Measurements from ENCODE around the gene LY6G6D.

LY6G6D gene

GRCh38 chr6:31728767-31729514 is 13.8 kb downstream of the LY6G6D start, which contains the start of gene DDAH2:
TSS of gene DDAH2 (minus strand) at chr6:31729299. CDS start at chr6:31729161, 138 bp downstream.
- TF ChIP-seq CTCF (IDR thresholded peaks at IDR 0.05; ENCODE audit: low read depth, low read length, missing control alignments) = peak; percentile 78

GRCh38 chr6:31729515-31729978 is 14.4 kb downstream of the LY6G6D start:
- peaks cover 56% of the 10 kb centered on the region for H3K36me3 ChIP-seq (replicated peaks)
- peak; percentile 83 for DNase-seq
- no peaks in the 10 kb centered on the region for H3K27me3 ChIP-seq (replicated peaks)
- peak overlapping the region; percentile 84 for H3K4me3 ChIP-seq (ENCODE audit: low read depth, low read length)
- H3K27ac ChIP-seq = peak overlapping the region; percentile 59
- TF ChIP-seq CTCF (IDR thresholded peaks at IDR 0.05; ENCODE audit: low read depth, low read length, missing control alignments) = no peak
- in situ Hi-C loops (cut with HindIII; ENCODE audit: low pct_ligation_motif_present, low sequenced_read_pairs) = no loop called here

More at GRCh38 chr6:31728767-31729514, 13.8 kb downstream of the LY6G6D start, which contains the start of gene DDAH2:
- in situ Hi-C loops (cut with HindIII; ENCODE audit: low pct_ligation_motif_present, low sequenced_read_pairs) = no loop called here
- DNase-seq = no peak
- Histone ChIP-seq H3K4me3 (ENCODE audit: low read depth, low read length) (peak within 1 kb of the TSS; percentile 84), H3K27ac (peak within 1 kb of the TSS; percentile 59), H3K36me3 (replicated peaks) (peaks cover 51% of the 10 kb centered on the region), H3K27me3 (replicated peaks) (no peaks in the 10 kb centered on the region)

- Histone ChIP-seq H3K4me3 (ENCODE audit: low read depth, low read length) (peak overlapping the region; percentile 84), H3K27me3 (replicated peaks) (no peaks in the 10 kb centered on the region), H3K36me3 (replicated peaks) (peaks cover 56% of the 10 kb centered on the region), H3K27ac (peak overlapping the region; percentile 59)
- DNase-seq = peak; percentile 77
- in situ Hi-C loops (cut with HindIII; ENCODE audit: low pct_ligation_motif_present, low sequenced_read_pairs) = no loop called here
- TF ChIP-seq CTCF (IDR thresholded peaks at IDR 0.05; ENCODE audit: low read depth, low read length, missing control alignments) = no peak
Measured at GRCh38 chr6:31729979-31730630, 15.0 kb downstream of the LY6G6D start.

GRCh38 chr6:31730631-31731086 is 15.5 kb downstream of the LY6G6D start:
- no peaks in the 10 kb centered on the region for H3K27me3 ChIP-seq (replicated peaks)
- DNase-seq = no peak
- H3K36me3 ChIP-seq (replicated peaks) = peaks cover 56% of the 10 kb centered on the region
- H3K4me3 ChIP-seq (ENCODE audit: low read depth, low read length) = no peak overlapping the region
- no peak overlapping the region for H3K27ac ChIP-seq
- in situ Hi-C loops (cut with HindIII; ENCODE audit: low pct_ligation_motif_present, low sequenced_read_pairs) = no loop called here
- TF ChIP-seq CTCF (IDR thresholded peaks at IDR 0.05; ENCODE audit: low read depth, low read length, missing control alignments) = no peak

GRCh38 chr6:31732029-31732428 is 16.9 kb downstream of the LY6G6D start:
- TF ChIP-seq CTCF (IDR thresholded peaks at IDR 0.05; ENCODE audit: low read depth, low read length, missing control alignments) = no peak
- no peak overlapping the region for H3K4me3 ChIP-seq (ENCODE audit: low read depth, low read length)
- H3K27ac ChIP-seq = no peak overlapping the region

More at GRCh38 chr6:31732029-31732428, 16.9 kb downstream of the LY6G6D start:
- H3K27me3 ChIP-seq (replicated peaks) = no peaks in the 10 kb centered on the region
- in situ Hi-C loops (cut with HindIII; ENCODE audit: low pct_ligation_motif_present, low sequenced_read_pairs) = no loop called here
- no peak for DNase-seq
- H3K36me3 ChIP-seq (replicated peaks) = peaks cover 48% of the 10 kb centered on the region

Measured in brain microvascular endothelial cell (primary cell).